T-helper 1 cell (primary cell): Measurements from ENCODE around the gene AFF1.

Experiments
- DNase-seq, 5 donors: peaks; one replicate each; pipeline ENCODE4 v3.0.0-alpha.2; 2012 to 2020
- total RNA-seq, 4 donors: gene quantifications; one replicate each; lab custom pipeline; 2026; lab: John Stamatoyannopoulos, UW

The AFF1 gene
- 116 to 157 (median 147) reads per million in 4 donors for total RNA-seq

- DNase-seq, result peak; percentile 78 to 94 (median 84)
Observed at GRCh38 chr4:86934771-86935565, at the start of gene AFF1. Gene AFF1, plus strand, starts transcription at chr4:86935011. Its CDS starts 13,523 bp downstream, at chr4:86948534.

GRCh38 chr4:86890790-86891189 lies 44.0 kb upstream of the AFF1 start:
- DNase-seq, result no peak

- peak in 1 of 5 donors; percentile 19 for DNase-seq
Observed at GRCh38 chr4:86891762-86892635, 42.8 kb upstream of the AFF1 start, which contains the start of gene C4orf36. Gene C4orf36, minus strand, starts transcription at chr4:86892422. Its CDS starts 902 bp downstream, at chr4:86891520.

- DNase-seq, result no peak
Observed at GRCh38 chr4:86892636-86892960, 42.2 kb upstream of the AFF1 start.

- no peak for DNase-seq
Observed at GRCh38 chr4:86893136-86893535, 41.7 kb upstream of the AFF1 start.

- no peak for DNase-seq
Observed at GRCh38 chr4:86894455-86894854, 40.4 kb upstream of the AFF1 start.

- peak in 1 of 5 donors; percentile 57 for DNase-seq
Observed at GRCh38 chr4:86895692-86896488, 38.9 kb upstream of the AFF1 start.

GRCh38 chr4:86896596-86896995 lies 38.2 kb upstream of the AFF1 start:
- no peak for DNase-seq

GRCh38 chr4:86898562-86898961 lies 36.2 kb upstream of the AFF1 start:
- DNase-seq, result no peak

- DNase-seq, result no peak
Observed at GRCh38 chr4:86901864-86902263, 32.9 kb upstream of the AFF1 start.

GRCh38 chr4:86908251-86908657 lies 26.6 kb upstream of the AFF1 start:
- no peak for DNase-seq

GRCh38 chr4:86909546-86910295 lies 25.1 kb upstream of the AFF1 start:
- DNase-seq, result no peak

GRCh38 chr4:86910369-86910768 lies 24.4 kb upstream of the AFF1 start:
- DNase-seq, result no peak

- no peak for DNase-seq
Observed at GRCh38 chr4:86910820-86911684, 23.8 kb upstream of the AFF1 start.

- DNase-seq, result no peak
Observed at GRCh38 chr4:86916392-86916791, 18.4 kb upstream of the AFF1 start.

- no peak for DNase-seq
Observed at GRCh38 chr4:86917212-86918039, 17.4 kb upstream of the AFF1 start.

GRCh38 chr4:86918539-86919072 lies 16.2 kb upstream of the AFF1 start:
- no peak for DNase-seq

- no peak for DNase-seq
Observed at GRCh38 chr4:86919561-86920223, 15.1 kb upstream of the AFF1 start.

- DNase-seq, result no peak
Observed at GRCh38 chr4:86921608-86922252, 13.1 kb upstream of the AFF1 start.
